ENCODE data around the gene SLC25A51. TPM values are rescaled to one million over a fixed set of nuclear protein-coding genes. Genes with fewer than 3 reads are reported as not detected.

SLC25A51 gene
- total RNA-seq, 2 donors from 2014 or later: 19.4 to 22.7 TPM

- no peaks in the 10 kb centered on the region for H3K36me3 ChIP-seq
- intact Hi-C loops (cut with DNase I): no loop called here
- H3K27me3 ChIP-seq: no peaks in the 10 kb centered on the region
- H3K27ac ChIP-seq: no peak overlapping the region
- H3K9me3 ChIP-seq: no peaks in the 10 kb centered on the region
- DNase-seq: no peak
- no peak overlapping the region for H3K4me3 ChIP-seq
- no peak overlapping the region for H3K9ac ChIP-seq (ENCODE audit: low read depth in 2 of 2, low read length in 2 of 2)
- H3K4me1 ChIP-seq: no peaks in the 10 kb centered on the region
- TF ChIP-seq, protein P1, sequence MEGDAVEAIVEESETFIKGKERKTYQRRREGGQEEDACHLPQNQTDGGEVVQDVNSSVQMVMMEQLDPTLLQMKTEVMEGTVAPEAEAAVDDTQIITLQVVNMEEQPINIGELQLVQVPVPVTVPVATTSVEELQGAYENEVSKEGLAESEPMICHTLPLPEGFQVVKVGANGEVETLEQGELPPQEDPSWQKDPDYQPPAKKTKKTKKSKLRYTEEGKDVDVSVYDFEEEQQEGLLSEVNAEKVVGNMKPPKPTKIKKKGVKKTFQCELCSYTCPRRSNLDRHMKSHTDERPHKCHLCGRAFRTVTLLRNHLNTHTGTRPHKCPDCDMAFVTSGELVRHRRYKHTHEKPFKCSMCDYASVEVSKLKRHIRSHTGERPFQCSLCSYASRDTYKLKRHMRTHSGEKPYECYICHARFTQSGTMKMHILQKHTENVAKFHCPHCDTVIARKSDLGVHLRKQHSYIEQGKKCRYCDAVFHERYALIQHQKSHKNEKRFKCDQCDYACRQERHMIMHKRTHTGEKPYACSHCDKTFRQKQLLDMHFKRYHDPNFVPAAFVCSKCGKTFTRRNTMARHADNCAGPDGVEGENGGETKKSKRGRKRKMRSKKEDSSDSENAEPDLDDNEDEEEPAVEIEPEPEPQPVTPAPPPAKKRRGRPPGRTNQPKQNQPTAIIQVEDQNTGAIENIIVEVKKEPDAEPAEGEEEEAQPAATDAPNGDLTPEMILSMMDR (IDR thresholded peaks at IDR 0.05): no peak
Measured at GRCh38 chr9:37927601-37928551, 23.9 kb upstream of the SLC25A51 start.

DNA sequence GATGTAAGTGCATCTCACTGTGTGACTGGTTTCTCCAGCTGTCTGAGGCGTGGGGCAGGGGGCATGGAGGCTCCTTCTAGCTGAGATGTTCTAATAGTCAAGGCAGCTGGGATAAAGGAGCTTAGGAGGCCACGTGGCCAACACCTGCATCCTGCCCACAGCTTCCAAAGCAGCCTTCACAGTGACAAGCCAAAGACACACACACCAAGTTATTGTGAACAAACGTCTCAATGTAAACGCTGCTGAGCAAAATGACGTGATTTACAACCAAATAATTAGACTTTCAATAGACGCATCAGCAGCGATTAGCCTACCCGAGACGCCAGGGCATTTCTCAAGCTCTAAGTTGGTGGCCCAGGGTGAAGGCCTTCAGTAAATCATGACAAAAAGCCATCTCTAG, 23.2 kb upstream of the SLC25A51 start:
- no peak for DNase-seq
- H3K4me1 ChIP-seq: no peaks in the 10 kb centered on the region
- H3K9me3 ChIP-seq: no peaks in the 10 kb centered on the region
- H3K36me3 ChIP-seq: no peaks in the 10 kb centered on the region
- no peak overlapping the region for H3K27ac ChIP-seq
- no peaks in the 10 kb centered on the region for H3K27me3 ChIP-seq
- H3K4me3 ChIP-seq: no peak overlapping the region
- H3K9ac ChIP-seq (ENCODE audit: low read depth in 2 of 2, low read length in 2 of 2): no peak overlapping the region
- TF ChIP-seq, protein P1 (IDR thresholded peaks at IDR 0.05): no peak
- intact Hi-C loops (cut with DNase I): no loop called here

- Histone ChIP-seq H3K4me3 (no peak overlapping the region), H3K27me3 (no peaks in the 10 kb centered on the region), H3K9ac (ENCODE audit: low read depth in 2 of 2, low read length in 2 of 2) (no peak overlapping the region), H3K36me3 (no peaks in the 10 kb centered on the region), H3K9me3 (no peaks in the 10 kb centered on the region), H3K4me1 (no peaks in the 10 kb centered on the region), H3K27ac (no peak overlapping the region)
- TF ChIP-seq, protein P1 (IDR thresholded peaks at IDR 0.05): no peak
- intact Hi-C loops (cut with DNase I): no loop called here
- DNase-seq: no peak
Measured at GRCh38 chr9:37926737-37927118, 22.8 kb upstream of the SLC25A51 start.

GRCh38 chr9:37925786-37926736, 22.1 kb upstream of the SLC25A51 start:
- no peak for DNase-seq
- no peaks in the 10 kb centered on the region for H3K9me3 ChIP-seq
- H3K9ac ChIP-seq (ENCODE audit: low read depth in 2 of 2, low read length in 2 of 2): no peak overlapping the region
- no peaks in the 10 kb centered on the region for H3K4me1 ChIP-seq
- TF ChIP-seq, protein P1 (IDR thresholded peaks at IDR 0.05): no peak
- H3K27ac ChIP-seq: no peak overlapping the region
- no peaks in the 10 kb centered on the region for H3K36me3 ChIP-seq
- no peaks in the 10 kb centered on the region for H3K27me3 ChIP-seq
- intact Hi-C loops (cut with DNase I): no loop called here
- H3K4me3 ChIP-seq: no peak overlapping the region

DNA sequence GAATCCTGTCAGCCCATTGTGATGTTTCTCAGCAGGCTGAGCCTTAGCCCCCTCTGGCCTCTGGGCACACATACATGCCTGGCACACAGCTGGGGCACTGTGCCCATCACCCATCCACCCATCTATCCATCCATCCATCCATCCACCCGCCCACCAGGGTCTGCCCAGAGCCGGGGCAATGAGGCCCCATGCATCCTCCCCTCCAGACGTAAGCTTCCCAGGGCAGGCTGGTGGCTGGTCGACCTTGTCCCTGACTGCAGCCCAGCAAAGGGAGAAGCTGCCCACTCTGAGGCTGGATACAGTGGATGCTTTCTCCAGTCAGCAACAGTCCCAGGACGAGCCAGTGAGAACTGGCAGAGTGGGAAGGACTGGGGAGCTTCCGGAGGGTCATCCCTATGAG, 21.1 kb upstream of the SLC25A51 start:
- Histone ChIP-seq H3K27ac (no peak overlapping the region), H3K36me3 (no peaks in the 10 kb centered on the region), H3K27me3 (no peaks in the 10 kb centered on the region), H3K9ac (ENCODE audit: low read depth in 2 of 2, low read length in 2 of 2) (no peak overlapping the region), H3K9me3 (no peaks in the 10 kb centered on the region), H3K4me1 (no peaks in the 10 kb centered on the region), H3K4me3 (no peak overlapping the region)
- intact Hi-C loops (cut with DNase I): no loop called here
- TF ChIP-seq, protein P1 (IDR thresholded peaks at IDR 0.05): no peak
- DNase-seq: no peak

Data from colonic mucosa (tissue), 4 donors.